Measurements from ENCODE around the gene BAIAP3.

The BAIAP3 gene

GRCh38 chr16:1389762-1390161 lies 56.3 kb downstream of the BAIAP3 start:
- no peaks in the 10 kb centered on the region for H3K9me3 ChIP-seq (ENCODE audit: control insufficient read depth in 2 of 2, low read length in 2 of 2)
- no peaks in the 10 kb centered on the region for H3K4me1 ChIP-seq (ENCODE audit: control insufficient read depth, insufficient read depth, low read length)
- no peak overlapping the region for H3K27ac ChIP-seq (ENCODE audit: low read length)
- no peaks in the 10 kb centered on the region for H3K27me3 ChIP-seq (ENCODE audit: control insufficient read depth in 1 of 2, insufficient read depth in 2 of 2, low read length in 2 of 2)
- H3K9ac ChIP-seq (ENCODE audit: low read length in 2 of 2) = no peak overlapping the region
- H3K36me3 ChIP-seq (ENCODE audit: control insufficient read depth in 2 of 2, insufficient read depth in 2 of 2, low read length in 2 of 2) = peaks cover 11 to 22% of the 10 kb centered on the region in 2 donors
- no peak overlapping the region for H3K4me3 ChIP-seq (ENCODE audit: low read length in 2 of 2)

- no peak overlapping the region for H3K27ac ChIP-seq (ENCODE audit: low read length)
- no peaks in the 10 kb centered on the region for H3K4me1 ChIP-seq (ENCODE audit: control insufficient read depth, insufficient read depth, low read length)
- no peak overlapping the region for H3K9ac ChIP-seq (ENCODE audit: low read length in 2 of 2)
- no peaks in the 10 kb centered on the region for H3K9me3 ChIP-seq (ENCODE audit: control insufficient read depth in 2 of 2, low read length in 2 of 2)
- peaks cover 11 to 22% of the 10 kb centered on the region in 2 donors for H3K36me3 ChIP-seq (ENCODE audit: control insufficient read depth in 2 of 2, insufficient read depth in 2 of 2, low read length in 2 of 2)
- H3K4me3 ChIP-seq (ENCODE audit: low read length in 2 of 2) = no peak overlapping the region
- H3K27me3 ChIP-seq (ENCODE audit: control insufficient read depth in 1 of 2, insufficient read depth in 2 of 2, low read length in 2 of 2) = no peaks in the 10 kb centered on the region
Observed at GRCh38 chr16:1390239-1390779, 56.9 kb downstream of the BAIAP3 start.

- Histone ChIP-seq H3K4me3 (ENCODE audit: low read length in 2 of 2) (no peak overlapping the region), H3K27me3 (ENCODE audit: control insufficient read depth in 1 of 2, insufficient read depth in 2 of 2, low read length in 2 of 2) (no peaks in the 10 kb centered on the region), H3K9me3 (ENCODE audit: control insufficient read depth in 2 of 2, low read length in 2 of 2) (no peaks in the 10 kb centered on the region), H3K27ac (ENCODE audit: low read length) (no peak overlapping the region), H3K9ac (ENCODE audit: low read length in 2 of 2) (no peak overlapping the region), H3K4me1 (ENCODE audit: control insufficient read depth, insufficient read depth, low read length) (no peaks in the 10 kb centered on the region), H3K36me3 (ENCODE audit: control insufficient read depth in 2 of 2, insufficient read depth in 2 of 2, low read length in 2 of 2) (peaks cover 14 to 23% of the 10 kb centered on the region in 2 donors)
Observed at GRCh38 chr16:1392826-1393225, 59.4 kb downstream of the BAIAP3 start.

- Histone ChIP-seq H3K36me3 (ENCODE audit: control insufficient read depth in 2 of 2, insufficient read depth in 2 of 2, low read length in 2 of 2) (peaks cover 14 to 26% of the 10 kb centered on the region in 2 donors), H3K27ac (ENCODE audit: low read length) (no peak overlapping the region), H3K9me3 (ENCODE audit: control insufficient read depth in 2 of 2, low read length in 2 of 2) (no peaks in the 10 kb centered on the region), H3K9ac (ENCODE audit: low read length in 2 of 2) (no peak overlapping the region), H3K4me3 (ENCODE audit: low read length in 2 of 2) (no peak overlapping the region), H3K27me3 (ENCODE audit: control insufficient read depth in 1 of 2, insufficient read depth in 2 of 2, low read length in 2 of 2) (no peaks in the 10 kb centered on the region), H3K4me1 (ENCODE audit: control insufficient read depth, insufficient read depth, low read length) (no peaks in the 10 kb centered on the region)
Observed at GRCh38 chr16:1393613-1394176, 60.2 kb downstream of the BAIAP3 start.

- Histone ChIP-seq H3K36me3 (ENCODE audit: control insufficient read depth in 2 of 2, insufficient read depth in 2 of 2, low read length in 2 of 2) (peaks cover 18 to 33% of the 10 kb centered on the region in 2 donors), H3K9ac (ENCODE audit: low read length in 2 of 2) (no peak overlapping the region), H3K27me3 (ENCODE audit: control insufficient read depth in 1 of 2, insufficient read depth in 2 of 2, low read length in 2 of 2) (no peaks in the 10 kb centered on the region), H3K4me1 (ENCODE audit: control insufficient read depth, insufficient read depth, low read length) (no peaks in the 10 kb centered on the region), H3K4me3 (ENCODE audit: low read length in 2 of 2) (no peak overlapping the region), H3K9me3 (ENCODE audit: control insufficient read depth in 2 of 2, low read length in 2 of 2) (no peaks in the 10 kb centered on the region), H3K27ac (ENCODE audit: low read length) (no peak overlapping the region)
Observed at GRCh38 chr16:1394367-1394951, 61.0 kb downstream of the BAIAP3 start.

- H3K27ac ChIP-seq (ENCODE audit: low read length) = no peak overlapping the region
- no peak overlapping the region for H3K9ac ChIP-seq (ENCODE audit: low read length in 2 of 2)
- H3K4me1 ChIP-seq (ENCODE audit: control insufficient read depth, insufficient read depth, low read length) = no peaks in the 10 kb centered on the region
- H3K4me3 ChIP-seq (ENCODE audit: low read length in 2 of 2) = no peak overlapping the region
- peaks cover 19 to 34% of the 10 kb centered on the region in 2 donors for H3K36me3 ChIP-seq (ENCODE audit: control insufficient read depth in 2 of 2, insufficient read depth in 2 of 2, low read length in 2 of 2)
- no peaks in the 10 kb centered on the region for H3K9me3 ChIP-seq (ENCODE audit: control insufficient read depth in 2 of 2, low read length in 2 of 2)
- H3K27me3 ChIP-seq (ENCODE audit: control insufficient read depth in 1 of 2, insufficient read depth in 2 of 2, low read length in 2 of 2) = no peaks in the 10 kb centered on the region
Observed at GRCh38 chr16:1395444-1396031, 62.1 kb downstream of the BAIAP3 start.

GRCh38 chr16:1397779-1398178 lies 64.3 kb downstream of the BAIAP3 start:
- Histone ChIP-seq H3K4me3 (ENCODE audit: low read length in 2 of 2) (no peak overlapping the region), H3K4me1 (ENCODE audit: control insufficient read depth, insufficient read depth, low read length) (no peaks in the 10 kb centered on the region), H3K9me3 (ENCODE audit: control insufficient read depth in 2 of 2, low read length in 2 of 2) (no peaks in the 10 kb centered on the region), H3K27me3 (ENCODE audit: control insufficient read depth in 1 of 2, insufficient read depth in 2 of 2, low read length in 2 of 2) (no peaks in the 10 kb centered on the region), H3K9ac (ENCODE audit: low read length in 2 of 2) (no peak overlapping the region), H3K27ac (ENCODE audit: low read length) (no peak overlapping the region), H3K36me3 (ENCODE audit: control insufficient read depth in 2 of 2, insufficient read depth in 2 of 2, low read length in 2 of 2) (peaks cover 24 to 36% of the 10 kb centered on the region in 2 donors)

GRCh38 chr16:1398351-1398750 lies 64.9 kb downstream of the BAIAP3 start:
- no peaks in the 10 kb centered on the region for H3K9me3 ChIP-seq (ENCODE audit: control insufficient read depth in 2 of 2, low read length in 2 of 2)
- H3K4me3 ChIP-seq (ENCODE audit: low read length in 2 of 2) = no peak overlapping the region
- no peak overlapping the region for H3K9ac ChIP-seq (ENCODE audit: low read length in 2 of 2)
- peaks cover 24 to 35% of the 10 kb centered on the region in 2 donors for H3K36me3 ChIP-seq (ENCODE audit: control insufficient read depth in 2 of 2, insufficient read depth in 2 of 2, low read length in 2 of 2)
- no peaks in the 10 kb centered on the region for H3K27me3 ChIP-seq (ENCODE audit: control insufficient read depth in 1 of 2, insufficient read depth in 2 of 2, low read length in 2 of 2)
- no peak overlapping the region for H3K27ac ChIP-seq (ENCODE audit: low read length)
- H3K4me1 ChIP-seq (ENCODE audit: control insufficient read depth, insufficient read depth, low read length) = no peaks in the 10 kb centered on the region
